Measurements from ENCODE around the gene GAK. TPM values are rescaled to one million over a fixed set of nuclear protein-coding genes. Genes with fewer than 3 reads are reported as not detected.

Gene GAK
- total RNA-seq, 3 donors from 2014 or later (not counting 1 experiment from before 2014, with no cell fraction given) = 349 to 358 (median 349) TPM

DNA sequence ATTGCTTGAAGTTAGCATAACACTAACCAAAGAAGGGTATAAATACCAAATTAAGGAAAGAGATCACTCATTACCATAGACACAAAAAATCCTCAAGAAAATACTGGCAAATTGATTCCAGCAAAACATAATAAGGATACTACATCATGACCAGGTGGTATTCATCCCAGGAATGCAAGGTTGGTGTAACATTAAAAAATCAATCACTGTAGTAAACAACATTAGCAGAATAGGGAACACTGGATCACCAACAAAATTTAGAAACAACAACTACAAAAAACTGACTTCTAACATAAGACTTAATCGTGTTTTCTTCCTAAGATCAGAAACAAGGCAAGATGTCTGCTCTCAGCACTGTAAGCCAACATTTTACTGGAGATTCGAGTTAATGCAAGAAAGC lies 14.1 kb downstream of the GAK start:
- no peaks in the 10 kb centered on the region for H3K9me3 Mint-ChIP-seq
- no peaks in the 10 kb centered on the region for H3K27me3 Mint-ChIP-seq (ENCODE audit: low read depth in 2 of 2)
- DNase-seq = no peak
- ATAC-seq = no peak
- no peak overlapping the region for H3K4me3 ChIP-seq (ENCODE audit: low read length)
- intact Hi-C loops (cut with micrococcal nuclease) = no loop called here
- H3K9me3 ChIP-seq (ENCODE audit: control insufficient read depth, insufficient read depth, low read length) = no peaks in the 10 kb centered on the region
- H3K4me1 Mint-ChIP-seq = peaks cover 69 to 70% of the 10 kb centered on the region in 2 donors
- H3K36me3 Mint-ChIP-seq = no peaks in the 10 kb centered on the region
- H3K4me3 Mint-ChIP-seq = no peak overlapping the region
- peak overlapping the region; percentile 41 to 65 for H3K27ac Mint-ChIP-seq
- H3K27ac ChIP-seq (ENCODE audit: low read length) = no peak overlapping the region
- TF ChIP-seq, protein P1, sequence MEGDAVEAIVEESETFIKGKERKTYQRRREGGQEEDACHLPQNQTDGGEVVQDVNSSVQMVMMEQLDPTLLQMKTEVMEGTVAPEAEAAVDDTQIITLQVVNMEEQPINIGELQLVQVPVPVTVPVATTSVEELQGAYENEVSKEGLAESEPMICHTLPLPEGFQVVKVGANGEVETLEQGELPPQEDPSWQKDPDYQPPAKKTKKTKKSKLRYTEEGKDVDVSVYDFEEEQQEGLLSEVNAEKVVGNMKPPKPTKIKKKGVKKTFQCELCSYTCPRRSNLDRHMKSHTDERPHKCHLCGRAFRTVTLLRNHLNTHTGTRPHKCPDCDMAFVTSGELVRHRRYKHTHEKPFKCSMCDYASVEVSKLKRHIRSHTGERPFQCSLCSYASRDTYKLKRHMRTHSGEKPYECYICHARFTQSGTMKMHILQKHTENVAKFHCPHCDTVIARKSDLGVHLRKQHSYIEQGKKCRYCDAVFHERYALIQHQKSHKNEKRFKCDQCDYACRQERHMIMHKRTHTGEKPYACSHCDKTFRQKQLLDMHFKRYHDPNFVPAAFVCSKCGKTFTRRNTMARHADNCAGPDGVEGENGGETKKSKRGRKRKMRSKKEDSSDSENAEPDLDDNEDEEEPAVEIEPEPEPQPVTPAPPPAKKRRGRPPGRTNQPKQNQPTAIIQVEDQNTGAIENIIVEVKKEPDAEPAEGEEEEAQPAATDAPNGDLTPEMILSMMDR (IDR thresholded peaks at IDR 0.05) = no peak
- peaks cover 50% of the 10 kb centered on the region for H3K4me1 ChIP-seq (ENCODE audit: control insufficient read depth, insufficient read depth, low read length)
- 97% methylated on average over 2 of the region's 2 CpGs for WGBS (ENCODE audit: insufficient coverage)
- H3K36me3 ChIP-seq (ENCODE audit: control insufficient read depth, insufficient read depth, low read length) = peaks cover 4% of the 10 kb centered on the region
- H3K27me3 ChIP-seq (ENCODE audit: control insufficient read depth, insufficient read depth, low read length) = no peaks in the 10 kb centered on the region

DNA sequence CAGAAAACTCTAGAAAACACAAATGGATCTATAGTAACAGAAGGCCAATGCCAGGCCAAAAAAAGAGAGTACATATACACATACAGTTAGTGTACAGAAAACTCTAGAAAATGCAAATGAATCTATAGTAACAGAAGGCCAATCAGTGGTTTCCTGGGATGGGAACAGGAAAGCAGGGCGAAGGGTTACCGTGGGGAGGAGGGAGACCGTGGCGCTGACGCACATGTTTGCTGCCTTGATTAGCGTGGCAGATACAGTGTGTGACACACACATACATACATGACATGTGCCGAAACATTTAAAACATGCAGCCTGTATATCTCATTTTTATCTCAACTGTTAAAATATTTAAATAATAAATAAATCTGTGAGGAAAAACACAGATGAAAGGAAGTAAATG lies 14.7 kb downstream of the GAK start:
- peaks cover 44% of the 10 kb centered on the region for H3K4me1 ChIP-seq (ENCODE audit: control insufficient read depth, insufficient read depth, low read length)
- WGBS (ENCODE audit: insufficient coverage) = 100% methylated on average over 2 of the region's 7 CpGs
- Mint-ChIP-seq H3K27ac (no peak overlapping the region), H3K36me3 (no peaks in the 10 kb centered on the region), H3K27me3 (ENCODE audit: low read depth in 2 of 2) (no peaks in the 10 kb centered on the region), H3K9me3 (no peaks in the 10 kb centered on the region), H3K4me3 (no peak overlapping the region), H3K4me1 (peaks cover 64 to 70% of the 10 kb centered on the region in 2 donors)
- TF ChIP-seq, protein P1 (IDR thresholded peaks at IDR 0.05) = no peak
- no peaks in the 10 kb centered on the region for H3K27me3 ChIP-seq (ENCODE audit: control insufficient read depth, insufficient read depth, low read length)
- peaks cover 9% of the 10 kb centered on the region for H3K36me3 ChIP-seq (ENCODE audit: control insufficient read depth, insufficient read depth, low read length)
- H3K4me3 ChIP-seq (ENCODE audit: low read length) = no peak overlapping the region
- no peaks in the 10 kb centered on the region for H3K9me3 ChIP-seq (ENCODE audit: control insufficient read depth, insufficient read depth, low read length)
- intact Hi-C loops (cut with micrococcal nuclease) = no loop called here
- no peak for ATAC-seq
- DNase-seq = no peak
- H3K27ac ChIP-seq (ENCODE audit: low read length) = no peak overlapping the region

DNA sequence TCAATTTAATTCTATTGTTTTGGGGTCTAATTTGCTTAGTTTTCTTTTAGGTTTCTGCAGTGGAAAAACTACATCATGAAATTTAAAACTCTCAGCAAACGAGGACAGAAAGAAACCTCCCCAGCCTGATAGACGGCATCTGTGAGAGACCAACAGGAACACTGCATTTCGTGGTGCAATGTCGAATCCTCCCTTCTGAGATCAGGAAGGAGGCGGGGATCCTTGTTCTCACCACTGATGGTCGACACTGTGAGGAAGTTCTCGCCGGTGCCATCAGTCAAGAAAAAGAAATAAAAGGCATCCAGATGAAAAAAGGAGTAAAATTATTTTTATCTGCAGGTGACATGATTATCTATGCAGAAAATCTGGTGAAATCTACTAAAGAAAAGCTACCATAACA lies 16.5 kb downstream of the GAK start:
- no peak overlapping the region for H3K27ac ChIP-seq (ENCODE audit: low read length)
- TF ChIP-seq, protein P1 (IDR thresholded peaks at IDR 0.05) = no peak
- peaks cover 26% of the 10 kb centered on the region for H3K36me3 ChIP-seq (ENCODE audit: control insufficient read depth, insufficient read depth, low read length)
- Mint-ChIP-seq H3K36me3 (no peaks in the 10 kb centered on the region), H3K4me3 (peak overlapping the region; percentile 83), H3K27me3 (ENCODE audit: low read depth in 2 of 2) (no peaks in the 10 kb centered on the region), H3K9me3 (no peaks in the 10 kb centered on the region), H3K4me1 (peaks cover 55 to 57% of the 10 kb centered on the region in 2 donors), H3K27ac (peak overlapping the region; percentile 68 to 83)
- no peaks in the 10 kb centered on the region for H3K27me3 ChIP-seq (ENCODE audit: control insufficient read depth, insufficient read depth, low read length)
- peak in 1 of 2 donors; percentile 40 for DNase-seq
- no peaks in the 10 kb centered on the region for H3K9me3 ChIP-seq (ENCODE audit: control insufficient read depth, insufficient read depth, low read length)
- peaks cover 32% of the 10 kb centered on the region for H3K4me1 ChIP-seq (ENCODE audit: control insufficient read depth, insufficient read depth, low read length)
- ATAC-seq = peak; percentile 65 to 79 (median 73)
- intact Hi-C loops (cut with micrococcal nuclease) = no loop called here
- 2% methylated on average over 8 of the region's 8 CpGs for WGBS (ENCODE audit: insufficient coverage)
- no peak overlapping the region for H3K4me3 ChIP-seq (ENCODE audit: low read length)

DNA sequence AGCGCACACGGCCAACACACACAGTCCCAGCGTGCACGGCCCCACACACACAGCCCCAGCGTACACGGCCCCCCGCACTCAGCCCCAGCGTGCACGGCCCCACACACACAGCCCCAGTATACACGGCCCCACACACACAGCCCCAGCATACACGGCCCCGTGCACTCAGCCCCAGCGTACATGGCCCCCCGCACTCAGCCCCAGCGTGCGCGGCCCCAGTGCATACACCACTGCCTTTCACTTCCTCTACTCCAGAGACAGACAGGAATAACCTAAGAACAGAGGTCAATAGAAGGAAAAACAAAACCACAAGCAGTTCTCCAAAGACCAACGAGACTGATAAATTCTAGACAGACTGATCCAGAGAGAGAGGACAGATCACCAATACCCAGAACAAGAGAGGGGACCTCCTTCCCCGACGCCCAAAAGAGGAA lies 17.1 kb downstream of the GAK start:
- no peak for DNase-seq
- H3K36me3 Mint-ChIP-seq = no peaks in the 10 kb centered on the region
- TF ChIP-seq, protein P1 (IDR thresholded peaks at IDR 0.05) = no peak
- H3K4me3 Mint-ChIP-seq = peak overlapping the region; percentile 83
- no peaks in the 10 kb centered on the region for H3K27me3 ChIP-seq (ENCODE audit: control insufficient read depth, insufficient read depth, low read length)
- H3K4me1 ChIP-seq (ENCODE audit: control insufficient read depth, insufficient read depth, low read length) = peaks cover 32% of the 10 kb centered on the region
- no peaks in the 10 kb centered on the region for H3K9me3 ChIP-seq (ENCODE audit: control insufficient read depth, insufficient read depth, low read length)
- WGBS (ENCODE audit: insufficient coverage) = 38% methylated on average over 20 of the region's 20 CpGs
- no peak overlapping the region for H3K4me3 ChIP-seq (ENCODE audit: low read length)
- peak in 2 of 3 donors; percentile 46 to 52 for ATAC-seq
- peak overlapping the region; percentile 68 to 83 for H3K27ac Mint-ChIP-seq
- H3K27me3 Mint-ChIP-seq (ENCODE audit: low read depth in 2 of 2) = no peaks in the 10 kb centered on the region
- H3K4me1 Mint-ChIP-seq = peaks cover 53 to 57% of the 10 kb centered on the region in 2 donors
- intact Hi-C loops (cut with micrococcal nuclease) = no loop called here
- H3K9me3 Mint-ChIP-seq = no peaks in the 10 kb centered on the region
- H3K27ac ChIP-seq (ENCODE audit: low read length) = no peak overlapping the region
- peaks cover 29% of the 10 kb centered on the region for H3K36me3 ChIP-seq (ENCODE audit: control insufficient read depth, insufficient read depth, low read length)

Measured in natural killer cell (primary cell).